WTC11 (cell line): Measurements from ENCODE around the gene TLX2.

Experiments
- CBFB ChIP-seq: sonication (generic); formaldehyde crosslinking; IDR thresholded peaks from 2 replicates; pipeline ENCODE4 v1.8.1; 2022; ENCODE audit warnings: mild to moderate bottlenecking, low read depth, missing genetic modification reagents
- ESRRA ChIP-seq: sonication (generic); formaldehyde crosslinking; IDR thresholded peaks from 2 replicates; pipeline ENCODE4 v1.8.1; 2022; ENCODE audit warnings: mild to moderate bottlenecking, missing genetic modification reagents, borderline replicate concordance
- NFATC4 ChIP-seq: fragments of 250-450 bp; sonication (Bioruptor Pico); IDR thresholded peaks from 2 replicates; pipeline ENCODE4 v1.9.0; 2021; ENCODE audit warnings: mild to moderate bottlenecking
- SP1 ChIP-seq: sonication (generic); formaldehyde crosslinking; conservative IDR thresholded peaks from 2 replicates; pipeline ENCODE4 v1.8.1; 2022; ENCODE audit warnings: missing genetic modification reagents
- TEAD4 ChIP-seq: sonication (generic); formaldehyde crosslinking; IDR thresholded peaks from 2 replicates; pipeline ENCODE4 v1.8.0; 2022; ENCODE audit warnings: mild to moderate bottlenecking, missing genetic modification reagents
- ZBTB21 ChIP-seq: sonication (generic); formaldehyde crosslinking; IDR thresholded peaks from 2 replicates; pipeline ENCODE4 v1.8.1; 2023; ENCODE audit warnings: mild to moderate bottlenecking, missing genetic modification reagents, borderline replicate concordance
- ZNF138 ChIP-seq: sonication (generic); formaldehyde crosslinking; conservative IDR thresholded peaks from 2 replicates; pipeline ENCODE4 v1.8.1; 2022; ENCODE audit warnings: mild to moderate bottlenecking, moderate library complexity, missing genetic modification reagents
- ZNF423 ChIP-seq: fragments of 250-450 bp; sonication (Bioruptor Pico); IDR thresholded peaks from 2 replicates; pipeline ENCODE4 v2.1.2; 2022; ENCODE audit warnings: mild to moderate bottlenecking, moderate library complexity
- TF ChIP-seq, protein P1 (sequence below): sonication (generic); formaldehyde crosslinking; IDR thresholded peaks from 2 replicates; pipeline ENCODE4 v1.8.1; 2023; ENCODE audit warnings: mild to moderate bottlenecking, missing genetic modification reagents, moderate library complexity
- TF ChIP-seq, protein P2 (sequence below): fragments of 200-600 bp; IDR thresholded peaks from 2 replicates; pipeline ENCODE4 v1.8.0; 2022; ENCODE audit warnings: antibody characterized with exemption
- TF ChIP-seq, protein P3 (sequence below): sonication (generic); formaldehyde crosslinking; IDR thresholded peaks from 2 replicates; pipeline ENCODE4 v1.8.1; 2023; ENCODE audit warnings: mild to moderate bottlenecking, missing genetic modification reagents

DNA sequence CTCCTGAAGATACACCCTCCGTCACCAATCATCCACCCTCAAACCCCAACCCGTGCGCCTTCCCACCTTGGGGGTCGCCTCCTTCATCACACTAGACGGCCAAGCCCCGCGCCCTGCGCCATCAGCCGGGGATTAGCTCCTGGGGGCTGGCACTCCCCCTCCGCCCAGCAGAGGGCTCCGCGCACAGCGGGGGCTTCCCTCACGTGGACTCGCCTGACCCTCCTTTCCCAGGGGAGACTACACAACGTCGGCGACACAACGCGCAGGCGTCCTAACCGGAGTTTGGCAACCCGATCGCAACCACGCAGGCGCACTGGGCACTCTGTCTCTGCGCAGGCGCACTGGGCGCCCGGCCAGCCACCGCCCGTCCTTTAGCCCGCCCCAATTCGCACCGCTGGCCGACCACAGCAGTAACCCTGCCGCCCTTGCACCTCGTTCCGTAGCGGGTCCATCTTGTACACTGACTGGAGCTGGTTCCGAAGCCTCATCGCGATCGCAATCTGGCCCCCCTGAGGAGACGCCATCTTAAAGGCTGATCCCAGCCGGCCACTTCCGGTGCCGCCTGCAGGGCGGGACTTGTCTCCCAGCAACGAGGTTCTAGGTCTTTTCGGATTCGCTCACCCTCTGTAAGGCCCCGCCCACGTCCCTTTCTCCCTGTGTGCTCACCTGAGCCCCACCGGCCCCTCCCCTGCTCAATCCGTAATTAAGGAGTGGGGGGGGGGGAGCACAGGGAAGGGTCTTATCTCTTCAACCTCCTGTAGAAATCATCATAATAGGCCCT, 6.9 kb upstream of the TLX2 start, which contains the start of gene PCGF1:
- TF ChIP-seq, protein P1, sequence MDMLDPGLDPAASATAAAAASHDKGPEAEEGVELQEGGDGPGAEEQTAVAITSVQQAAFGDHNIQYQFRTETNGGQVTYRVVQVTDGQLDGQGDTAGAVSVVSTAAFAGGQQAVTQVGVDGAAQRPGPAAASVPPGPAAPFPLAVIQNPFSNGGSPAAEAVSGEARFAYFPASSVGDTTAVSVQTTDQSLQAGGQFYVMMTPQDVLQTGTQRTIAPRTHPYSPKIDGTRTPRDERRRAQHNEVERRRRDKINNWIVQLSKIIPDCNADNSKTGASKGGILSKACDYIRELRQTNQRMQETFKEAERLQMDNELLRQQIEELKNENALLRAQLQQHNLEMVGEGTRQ (CRISPR knock-in tag), result peak; percentile 91
- TF ChIP-seq ZNF138 (CRISPR knock-in tag), result no peak
- no peak for TF ChIP-seq ZNF423
- TF ChIP-seq SP1 (CRISPR knock-in tag), result peak; percentile 66
- no peak for TF ChIP-seq NFATC4 (CRISPR knock-in tag)
- TF ChIP-seq ESRRA (CRISPR knock-in tag), result no peak
- TF ChIP-seq, protein P2, sequence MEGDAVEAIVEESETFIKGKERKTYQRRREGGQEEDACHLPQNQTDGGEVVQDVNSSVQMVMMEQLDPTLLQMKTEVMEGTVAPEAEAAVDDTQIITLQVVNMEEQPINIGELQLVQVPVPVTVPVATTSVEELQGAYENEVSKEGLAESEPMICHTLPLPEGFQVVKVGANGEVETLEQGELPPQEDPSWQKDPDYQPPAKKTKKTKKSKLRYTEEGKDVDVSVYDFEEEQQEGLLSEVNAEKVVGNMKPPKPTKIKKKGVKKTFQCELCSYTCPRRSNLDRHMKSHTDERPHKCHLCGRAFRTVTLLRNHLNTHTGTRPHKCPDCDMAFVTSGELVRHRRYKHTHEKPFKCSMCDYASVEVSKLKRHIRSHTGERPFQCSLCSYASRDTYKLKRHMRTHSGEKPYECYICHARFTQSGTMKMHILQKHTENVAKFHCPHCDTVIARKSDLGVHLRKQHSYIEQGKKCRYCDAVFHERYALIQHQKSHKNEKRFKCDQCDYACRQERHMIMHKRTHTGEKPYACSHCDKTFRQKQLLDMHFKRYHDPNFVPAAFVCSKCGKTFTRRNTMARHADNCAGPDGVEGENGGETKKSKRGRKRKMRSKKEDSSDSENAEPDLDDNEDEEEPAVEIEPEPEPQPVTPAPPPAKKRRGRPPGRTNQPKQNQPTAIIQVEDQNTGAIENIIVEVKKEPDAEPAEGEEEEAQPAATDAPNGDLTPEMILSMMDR, result no peak
- no peak for TF ChIP-seq ZBTB21 (CRISPR knock-in tag)
- TF ChIP-seq, protein P3, sequence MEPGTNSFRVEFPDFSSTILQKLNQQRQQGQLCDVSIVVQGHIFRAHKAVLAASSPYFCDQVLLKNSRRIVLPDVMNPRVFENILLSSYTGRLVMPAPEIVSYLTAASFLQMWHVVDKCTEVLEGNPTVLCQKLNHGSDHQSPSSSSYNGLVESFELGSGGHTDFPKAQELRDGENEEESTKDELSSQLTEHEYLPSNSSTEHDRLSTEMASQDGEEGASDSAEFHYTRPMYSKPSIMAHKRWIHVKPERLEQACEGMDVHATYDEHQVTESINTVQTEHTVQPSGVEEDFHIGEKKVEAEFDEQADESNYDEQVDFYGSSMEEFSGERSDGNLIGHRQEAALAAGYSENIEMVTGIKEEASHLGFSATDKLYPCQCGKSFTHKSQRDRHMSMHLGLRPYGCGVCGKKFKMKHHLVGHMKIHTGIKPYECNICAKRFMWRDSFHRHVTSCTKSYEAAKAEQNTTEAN (CRISPR knock-in tag), result no peak
- no peak for TF ChIP-seq TEAD4 (CRISPR knock-in tag)
- TF ChIP-seq CBFB (CRISPR knock-in tag), result 0 out of 2 replicates have a peak, but pooled peaks have one; percentile 68
